Skin of body (tissue), 2 donors: ENCODE measurements around the gene ACTN1. TPM values are rescaled to one million over a fixed set of nuclear protein-coding genes. Genes with fewer than 3 reads are reported as not detected.
"Not testable (repeated sequence)": the region's sequence is repeated elsewhere in the genome, so short reads cannot be mapped to it uniquely, and the experiment has no call there.

ENCODE experiments used
- DNase-seq: peaks from one replicate; lab custom pipeline; 2025; lab: John Stamatoyannopoulos, UW
- total RNA-seq: library from RNA; depleted of rRNA; stranded (reverse); fragments of >200 nt; gene quantifications from one replicate; pipeline ENCODE4 v1.2.3, GENCODE V29; 2014

ACTN1 gene
- total RNA-seq, 1 donor from 2014 or later = 112 TPM

DNA sequence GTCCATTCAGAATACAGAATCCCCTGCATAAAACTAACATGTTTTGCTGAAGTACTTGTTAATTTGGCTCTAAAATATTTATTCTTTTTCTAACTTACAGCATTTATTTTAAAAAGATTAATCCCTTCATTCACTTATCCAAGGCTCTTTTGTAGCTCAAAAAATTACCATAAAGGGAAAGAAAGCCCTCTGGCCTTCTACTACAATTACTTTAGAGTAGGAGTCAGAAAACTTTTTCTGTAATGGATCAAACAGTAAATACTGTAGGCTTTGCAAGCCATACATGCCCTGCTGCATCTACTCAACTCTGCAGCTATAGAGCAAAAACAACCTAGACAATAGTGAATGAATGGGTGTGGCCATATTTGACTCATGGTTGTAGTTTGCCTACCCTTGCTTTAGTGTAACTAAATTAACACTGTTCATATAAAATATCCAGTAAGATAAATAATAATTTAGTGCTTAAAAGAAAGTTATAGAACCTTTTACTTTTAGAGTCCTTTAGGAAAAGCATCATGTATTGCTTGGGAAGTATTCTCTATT lies 112.0 kb downstream of the ACTN1 start:
- DNase-seq = no peak

DNA sequence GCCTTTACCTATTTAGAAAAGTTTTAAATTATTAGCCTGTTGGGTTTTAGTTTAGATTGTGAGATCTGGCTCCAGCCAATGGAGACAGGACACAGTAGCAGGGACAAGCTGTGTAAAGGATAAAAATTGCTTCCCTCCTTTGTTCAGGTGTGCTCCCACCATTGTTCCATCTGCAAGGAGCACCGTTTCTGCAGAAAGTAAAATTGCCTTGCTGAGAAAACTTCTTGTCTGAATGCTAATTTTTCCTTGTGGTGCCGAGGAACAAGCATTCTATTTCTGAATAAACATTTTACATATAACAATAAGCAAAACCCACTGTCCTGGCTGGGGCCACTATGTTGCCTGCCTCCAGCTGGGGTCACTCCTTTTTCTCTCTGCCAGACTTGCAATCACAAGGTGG lies 113.6 kb downstream of the ACTN1 start:
- DNase-seq = no peak

DNA sequence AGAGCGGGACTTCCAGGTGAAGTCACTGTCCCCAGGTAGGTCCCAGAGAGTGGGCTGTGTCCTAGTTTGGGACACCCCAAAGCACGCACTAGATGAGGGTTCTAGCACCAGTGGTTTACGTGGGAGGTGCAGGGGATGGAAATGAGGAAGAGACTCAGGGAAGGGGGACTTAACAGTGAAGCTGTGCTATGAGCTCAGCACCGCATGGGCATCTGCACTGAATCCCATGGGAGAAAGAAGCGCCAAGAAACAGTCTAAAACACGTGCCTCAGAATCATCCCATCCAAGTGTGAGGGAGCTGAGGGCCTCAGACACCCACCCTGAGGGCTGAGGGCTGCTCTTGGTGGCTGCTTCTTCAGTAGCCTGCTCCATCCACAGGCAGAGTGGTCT lies 114.7 kb downstream of the ACTN1 start:
- DNase-seq = no peak

DNA sequence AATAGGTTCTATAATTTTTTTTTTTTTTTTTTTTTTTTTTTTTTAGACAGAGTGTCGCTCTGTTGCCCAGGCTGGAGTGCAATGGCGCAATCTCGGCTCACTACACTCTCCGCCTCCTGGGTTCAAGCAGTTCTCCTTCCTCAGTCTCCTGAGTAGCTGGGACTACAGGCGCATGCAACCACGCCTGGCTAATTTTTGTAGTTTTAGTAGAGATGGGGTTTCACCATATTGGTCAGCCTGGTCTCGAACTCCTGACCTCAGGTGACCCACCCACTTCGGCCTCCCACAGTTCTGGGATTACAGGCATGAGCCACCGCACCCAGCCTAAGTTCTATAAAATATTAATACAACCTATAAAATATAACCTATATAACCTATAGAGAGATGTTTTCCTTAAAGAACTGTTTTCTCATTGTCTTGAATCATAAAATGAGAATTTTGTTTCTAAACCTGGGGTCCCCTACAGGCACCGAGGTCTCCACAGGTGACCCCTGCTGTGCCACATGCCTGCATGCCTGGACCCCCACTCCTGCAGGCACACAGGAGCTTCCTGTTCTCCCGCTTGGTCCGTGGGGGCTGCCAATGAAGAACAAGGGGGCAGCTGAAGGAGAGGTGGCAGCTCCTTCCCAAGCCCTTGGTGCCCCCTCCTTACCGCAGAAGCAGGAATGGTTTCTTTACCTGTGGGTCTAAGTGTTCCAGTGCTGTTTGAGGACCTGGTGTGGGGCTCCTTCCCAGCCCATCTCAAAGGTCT lies 115.3 kb downstream of the ACTN1 start:
- DNase-seq = no peak

DNA sequence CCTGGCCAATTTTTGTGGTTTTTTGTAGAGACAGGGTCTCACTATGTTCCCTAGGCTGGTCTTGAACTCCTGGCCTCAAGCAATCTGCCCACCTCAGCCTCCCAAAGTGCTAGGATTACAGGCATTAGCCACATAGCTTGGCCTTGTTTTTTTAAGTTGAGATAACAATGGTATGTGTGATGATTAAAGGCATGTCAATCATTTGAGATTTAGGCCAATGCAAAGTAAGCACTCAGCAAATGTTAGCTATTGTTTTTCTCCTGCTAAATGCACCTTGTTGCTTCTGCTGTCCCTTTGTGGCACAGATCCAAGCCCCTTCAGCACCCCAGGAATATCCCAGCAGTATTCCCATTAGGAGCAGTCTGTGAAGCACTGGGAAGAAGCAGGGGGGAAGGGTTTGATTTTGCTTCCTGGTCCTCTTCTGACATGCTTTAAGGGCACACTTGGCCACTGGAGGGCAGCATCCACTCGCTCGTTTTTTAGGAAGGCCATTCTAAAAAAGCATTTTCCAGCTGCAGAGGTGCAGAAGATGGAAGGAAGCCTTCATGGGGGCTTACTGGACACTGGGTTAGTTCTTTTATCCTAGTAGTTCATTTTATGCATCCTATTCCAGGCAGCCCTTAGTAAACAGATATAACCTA lies 116.0 kb downstream of the ACTN1 start:
- DNase-seq = peak; percentile 62

DNA sequence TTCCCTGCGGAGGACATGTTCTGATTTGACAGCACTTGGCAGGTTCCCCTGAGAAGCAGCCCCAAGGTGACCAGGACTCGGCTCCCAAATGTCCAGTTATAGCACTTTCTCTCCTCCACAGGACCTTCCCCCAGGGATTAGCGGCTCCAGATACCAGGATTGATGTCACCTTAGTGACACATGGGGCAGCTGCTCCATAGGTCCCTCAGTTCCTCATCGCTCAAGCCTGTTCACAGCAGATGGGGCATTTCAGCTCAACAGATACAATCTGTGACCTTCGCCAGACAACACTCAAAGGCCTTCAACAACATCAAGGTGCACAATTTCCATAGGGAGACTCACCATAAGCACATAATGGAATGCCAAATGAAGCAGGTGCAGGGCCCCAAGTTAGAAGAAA lies 118.3 kb downstream of the ACTN1 start:
- no peak for DNase-seq

DNA sequence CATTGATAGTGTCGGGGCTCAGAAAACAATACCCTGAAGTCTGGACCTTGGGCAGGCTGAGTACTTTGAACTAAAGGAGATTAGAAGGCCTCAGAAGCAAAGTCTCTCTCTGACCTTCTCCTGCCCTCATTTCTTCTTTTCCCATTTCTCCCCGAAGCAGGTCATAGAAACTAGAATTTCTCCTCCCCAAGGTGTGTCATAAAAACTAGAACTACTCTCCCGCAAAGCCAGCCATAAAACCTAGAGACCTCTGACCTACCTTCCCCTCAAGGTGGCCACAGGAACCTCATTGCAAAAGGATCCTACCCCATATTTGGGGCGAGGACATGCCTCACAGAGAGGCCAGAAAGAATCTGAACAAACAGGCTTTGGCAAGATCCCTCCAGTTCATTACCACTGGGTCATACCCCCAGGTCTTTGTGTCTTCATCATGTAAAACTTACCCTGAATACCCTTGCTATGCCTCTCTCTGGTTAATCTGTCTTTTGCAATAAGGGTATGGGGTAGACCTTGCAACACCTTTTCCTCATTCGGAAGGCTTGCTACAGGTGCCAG lies 121.5 kb downstream of the ACTN1 start:
- DNase-seq = no peak

DNA sequence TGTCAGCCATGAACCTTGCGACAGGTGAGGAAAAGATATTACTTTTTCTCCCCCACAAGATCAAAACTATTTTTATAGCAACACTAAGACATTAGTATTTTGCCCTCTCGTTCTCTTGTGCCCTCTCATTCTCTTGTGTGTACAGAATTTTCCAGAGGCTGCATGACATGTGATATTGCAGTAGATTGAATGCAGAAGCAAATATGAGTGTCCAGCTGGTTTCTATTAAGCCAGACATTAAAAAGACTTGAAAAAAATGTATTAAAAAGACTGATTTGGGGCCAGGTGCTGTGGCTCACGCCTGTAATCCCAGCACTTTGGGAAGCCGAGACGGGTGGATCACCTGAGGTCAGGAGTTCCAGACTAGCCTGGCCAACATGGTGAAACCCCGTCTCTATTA lies 122.5 kb downstream of the ACTN1 start:
- DNase-seq = peak; percentile 15

DNA sequence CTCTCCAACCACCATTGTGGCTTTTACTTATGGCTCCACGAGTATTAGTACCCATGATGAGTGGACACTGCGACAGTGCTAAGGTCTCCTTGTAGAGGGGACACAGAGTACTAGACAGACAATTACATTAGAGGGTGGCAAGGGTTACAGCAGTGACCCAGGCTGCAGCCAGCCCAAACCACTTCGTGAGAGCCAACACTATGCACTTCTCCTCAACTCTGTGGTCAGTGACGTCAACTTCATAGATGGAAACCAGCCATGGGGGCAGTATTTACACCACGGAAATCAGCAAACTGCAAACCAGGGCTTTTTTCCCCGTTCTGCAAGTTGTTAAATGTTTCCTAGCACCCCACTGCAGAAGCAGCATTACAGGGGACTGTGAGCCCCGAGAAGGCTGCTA lies 124.7 kb downstream of the ACTN1 start:
- no peak for DNase-seq

DNA sequence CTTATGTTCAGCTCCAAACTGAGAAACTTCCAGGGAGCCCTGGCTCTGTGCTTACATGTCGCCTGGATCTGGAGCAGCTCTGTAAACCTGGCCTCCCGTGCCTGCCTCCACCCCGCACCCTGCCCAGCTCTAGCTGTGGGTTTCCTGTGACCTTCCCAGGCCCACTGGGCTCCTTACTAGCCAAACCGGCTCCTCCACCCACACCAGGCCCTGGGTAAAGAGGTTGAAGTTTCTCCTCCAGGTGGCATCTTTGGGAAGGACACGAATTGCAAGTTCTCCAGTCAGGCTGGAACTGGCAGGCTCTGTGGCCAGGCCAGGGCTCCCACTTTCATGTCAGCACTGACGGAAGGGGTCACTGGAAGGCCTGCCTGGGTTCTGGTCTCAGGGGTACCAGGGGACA lies 125.4 kb downstream of the ACTN1 start:
- DNase-seq = no peak

DNA sequence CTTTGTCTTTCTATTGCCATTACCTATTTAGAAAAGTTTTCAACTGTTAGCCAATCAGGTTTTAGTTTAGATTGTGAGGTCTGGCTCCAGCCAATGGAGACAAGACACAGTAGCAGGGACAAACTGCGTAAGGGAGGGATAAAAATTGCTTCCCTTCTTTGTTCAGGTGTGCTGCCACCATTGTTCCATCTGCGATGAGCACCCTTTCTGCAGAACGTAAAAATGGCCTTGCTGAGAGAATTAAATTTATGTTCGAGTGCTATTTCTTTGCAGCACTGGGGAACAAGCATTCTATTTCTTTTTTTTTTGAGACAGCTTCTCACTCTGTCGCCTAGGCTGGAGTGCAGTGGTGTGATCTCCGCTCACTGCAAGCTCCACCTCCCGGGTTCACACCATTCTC lies 126.6 kb downstream of the ACTN1 start:
- not testable (repeated sequence) for DNase-seq

DNA sequence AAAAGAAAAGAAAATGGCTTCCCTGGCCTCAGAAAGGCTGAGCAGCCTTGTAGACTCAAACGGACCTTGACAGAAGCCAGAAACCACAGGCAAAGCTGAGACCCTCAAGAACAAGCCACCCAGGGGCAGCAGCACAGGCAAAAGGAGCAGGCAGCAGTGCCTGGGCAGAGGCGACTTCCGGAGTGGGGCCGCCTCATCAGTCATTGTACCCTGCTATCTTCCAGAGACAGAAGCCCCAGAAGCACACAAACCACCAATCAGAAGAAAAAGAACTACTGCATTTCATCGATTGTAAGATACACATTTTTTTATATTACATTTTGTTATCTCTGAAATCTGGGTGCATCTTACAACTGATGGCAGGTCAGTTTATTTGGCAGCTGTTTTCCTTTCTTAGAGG lies 128.0 kb downstream of the ACTN1 start:
- no peak for DNase-seq

DNA sequence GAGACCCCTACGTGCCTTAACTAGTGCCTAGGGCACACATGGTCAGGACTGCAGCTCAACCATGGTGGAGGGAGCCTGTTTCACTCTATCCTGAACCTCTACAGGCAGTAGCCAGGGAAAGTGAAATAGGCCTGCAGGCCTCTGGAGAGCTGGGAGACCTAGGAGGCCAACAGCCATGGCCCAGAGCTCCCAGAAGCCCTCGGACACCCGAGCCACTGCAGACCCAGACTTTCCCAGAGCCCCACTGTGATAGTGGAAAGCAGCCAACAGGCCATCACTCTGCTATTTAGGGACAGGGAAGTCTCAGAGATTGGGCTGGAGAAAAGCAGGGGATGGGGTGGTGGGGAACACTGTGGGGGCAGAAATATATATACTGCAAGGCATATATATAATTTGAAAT lies 129.7 kb downstream of the ACTN1 start:
- DNase-seq = no peak

DNA sequence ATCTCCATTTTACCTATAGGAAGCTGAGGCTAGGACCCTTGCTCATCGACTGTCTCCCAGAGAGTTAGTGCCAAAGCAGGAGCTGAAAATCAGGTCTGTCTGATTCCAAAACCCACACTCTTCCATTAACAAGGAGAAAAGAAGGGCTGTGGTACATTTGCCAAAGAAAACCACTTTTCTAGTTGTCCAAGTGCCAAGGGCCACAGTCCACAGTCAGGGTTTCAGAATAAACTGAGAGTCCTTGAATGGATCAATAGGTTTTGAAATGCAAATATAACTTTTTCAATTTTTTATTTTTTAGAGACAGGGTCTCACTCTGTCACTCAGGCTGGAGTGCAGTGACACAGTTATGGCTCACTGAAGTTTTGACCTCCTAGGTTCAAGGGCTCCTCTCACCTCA lies 130.8 kb downstream of the ACTN1 start:
- no peak for DNase-seq

DNA sequence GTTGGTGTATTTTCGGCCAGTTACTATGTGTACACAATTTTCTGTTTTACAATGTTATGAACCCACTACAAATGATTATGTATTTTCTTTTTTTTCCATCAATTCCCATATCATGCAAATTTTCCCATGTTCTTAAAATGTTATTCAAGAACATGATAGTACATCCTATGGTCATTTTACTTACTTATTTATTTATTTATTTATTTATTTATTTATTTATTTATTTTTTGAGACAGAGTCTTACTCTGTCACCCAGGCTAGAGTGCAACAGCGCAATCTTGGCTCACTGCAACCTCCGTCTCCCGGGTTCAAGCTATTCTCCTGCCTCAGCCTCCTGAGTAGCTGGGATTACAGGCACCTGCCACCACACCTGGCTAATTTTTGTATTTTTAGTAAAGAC lies 131.5 kb downstream of the ACTN1 start:
- DNase-seq = not testable (repeated sequence)

DNA sequence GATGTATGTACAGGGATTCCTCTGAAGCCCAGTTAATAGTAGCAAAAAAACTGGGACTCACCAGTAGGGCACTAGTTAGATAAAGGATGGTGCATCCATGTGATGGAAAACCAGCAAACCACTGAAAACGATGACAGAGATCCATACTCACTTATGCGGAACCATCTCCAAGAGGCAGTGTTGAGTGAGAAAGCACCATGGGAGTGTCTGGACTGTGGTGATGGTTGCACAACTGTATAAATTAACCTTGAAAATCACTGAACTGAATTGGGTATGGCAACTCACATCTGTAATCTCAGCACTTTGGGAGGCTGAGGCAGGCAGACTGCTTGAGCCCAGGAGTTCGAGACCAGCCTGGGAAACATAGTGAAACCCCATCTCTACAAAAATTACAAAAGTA lies 132.6 kb downstream of the ACTN1 start:
- DNase-seq = no peak

DNA sequence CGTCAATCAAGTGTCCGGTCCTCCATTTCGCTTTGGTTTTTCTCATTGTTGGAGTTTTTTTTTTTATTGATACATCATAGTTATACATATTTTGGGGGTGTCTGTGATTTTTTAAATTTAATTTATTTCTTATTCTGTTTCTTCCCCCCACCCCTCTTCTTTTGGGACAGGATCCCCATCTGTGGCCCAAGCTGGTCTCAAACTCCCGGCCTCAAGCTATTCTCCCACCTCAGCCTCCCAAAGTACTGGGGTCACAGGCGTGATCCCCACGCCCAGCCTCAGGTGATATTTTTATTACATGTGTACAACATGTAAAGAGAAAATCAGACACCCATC lies 134.9 kb downstream of the ACTN1 start:
- no peak for DNase-seq

DNA sequence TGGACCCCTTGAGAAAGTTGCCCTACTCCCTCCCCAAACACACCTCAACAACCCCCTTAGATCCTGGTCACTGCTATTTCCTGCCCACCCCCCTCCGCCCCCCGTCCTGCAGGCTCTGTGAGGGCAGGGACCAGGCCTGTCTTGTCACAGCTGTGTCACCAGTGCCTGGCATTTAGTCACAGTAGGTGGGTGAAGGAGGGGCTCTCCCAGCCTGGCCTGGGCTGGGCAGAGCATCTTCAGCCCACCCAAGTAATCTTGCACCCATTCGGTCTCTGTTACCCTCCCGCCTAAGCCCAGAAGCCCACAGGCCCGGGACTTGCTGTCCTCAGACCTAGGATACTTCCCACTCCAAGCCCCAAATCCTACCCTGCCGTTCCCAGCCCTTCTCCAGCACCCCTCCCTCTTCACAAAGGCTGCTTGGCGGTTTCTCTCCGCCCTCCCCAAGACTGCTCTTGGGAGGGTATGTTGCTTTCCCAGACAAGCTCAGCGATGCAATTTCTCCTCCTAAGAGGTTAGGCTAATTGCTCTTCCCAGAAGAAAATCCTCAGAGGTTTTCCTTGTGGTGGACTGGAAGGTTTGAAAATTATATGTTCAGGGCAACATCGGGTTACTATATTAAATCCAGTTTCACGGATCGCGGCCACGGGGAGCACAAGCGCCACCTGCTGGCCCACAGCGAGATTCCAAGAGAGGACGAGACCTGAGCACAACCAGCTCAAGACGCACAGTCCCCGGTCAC lies 135.5 kb downstream of the ACTN1 start:
- peak; percentile 75 for DNase-seq

DNA sequence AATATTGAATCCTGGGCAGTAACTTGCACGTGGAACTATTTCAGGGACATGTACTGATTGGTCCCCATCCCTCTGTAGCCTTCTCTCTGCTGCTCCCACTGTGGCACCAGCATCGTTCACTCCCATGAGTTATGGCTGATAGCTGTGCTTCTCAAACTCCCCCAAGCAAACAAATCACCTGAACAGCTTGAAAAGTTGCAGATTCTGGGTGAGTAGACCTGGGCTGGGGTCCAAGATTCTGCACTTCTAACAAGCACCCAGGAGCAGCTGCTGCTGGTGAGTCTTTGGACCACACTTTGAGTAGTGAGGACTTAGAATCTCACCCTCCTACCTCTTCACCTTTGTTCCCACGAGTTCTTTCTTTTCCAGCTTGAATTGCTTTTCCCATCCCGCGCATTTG lies 136.8 kb downstream of the ACTN1 start:
- no peak for DNase-seq

DNA sequence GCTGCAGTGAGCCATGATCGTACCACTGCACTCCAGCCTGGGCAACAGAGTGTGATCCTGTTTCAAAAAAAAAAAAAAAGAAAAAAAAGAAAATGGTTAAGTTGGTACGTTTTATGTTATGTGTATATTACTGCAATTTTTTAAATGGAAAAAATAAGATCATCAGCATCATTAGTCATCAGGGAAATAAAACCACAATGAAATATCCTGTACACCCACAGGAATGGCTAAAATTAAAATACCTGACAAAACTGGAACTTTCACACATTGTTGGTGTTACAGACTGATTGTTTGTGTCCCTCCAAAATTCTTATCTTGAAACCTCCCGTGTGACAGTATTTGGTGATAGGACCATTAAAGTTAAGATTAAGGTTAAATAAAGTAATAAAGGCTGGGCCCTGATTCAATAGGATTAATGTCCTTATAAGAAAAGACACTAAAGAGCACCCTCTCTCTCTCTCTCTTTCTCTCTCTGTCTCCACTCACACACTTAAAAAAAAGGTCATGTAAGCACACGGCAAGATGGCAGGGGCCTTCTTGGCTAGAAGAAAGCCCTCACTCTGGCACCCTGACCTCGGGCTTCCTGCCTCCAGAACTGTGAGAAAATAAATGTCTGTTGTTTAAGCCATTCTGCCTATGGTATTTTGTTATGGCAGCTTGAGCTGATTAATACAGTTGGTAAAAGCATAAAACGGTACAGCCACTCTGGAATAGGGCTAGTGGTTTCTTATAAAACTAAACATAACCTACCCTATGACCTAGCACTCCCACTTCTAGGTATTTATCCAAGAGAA lies 137.9 kb downstream of the ACTN1 start:
- DNase-seq = no peak

DNA sequence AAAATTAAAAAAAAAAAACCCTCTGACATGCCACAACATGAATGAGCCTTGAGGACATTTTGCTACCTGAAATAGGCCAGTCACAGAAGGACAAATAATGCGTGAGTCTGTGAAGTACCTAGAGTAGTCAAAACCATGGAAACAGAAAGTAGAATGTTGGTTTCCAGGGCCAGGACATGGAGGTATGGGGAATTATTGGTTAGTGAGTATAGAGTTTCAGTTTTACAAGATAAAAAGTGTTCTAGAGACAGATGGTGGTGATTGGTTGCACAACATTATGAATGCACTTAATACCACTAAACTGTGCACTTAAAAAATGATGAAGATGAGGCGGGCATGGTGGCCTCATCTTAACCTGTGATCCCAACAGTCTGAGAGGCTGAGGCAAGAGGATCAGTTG lies 138.6 kb downstream of the ACTN1 start:
- no peak for DNase-seq
